ENCODE data around the gene IP6K3. TPM values are rescaled to one million over a fixed set of nuclear protein-coding genes. Genes with fewer than 3 reads are reported as not detected.
A peak's percentile ranks its signal among the peaks of the same experiment; 100 is the strongest.

The IP6K3 gene
- polyA plus RNA-seq, 1 of the 3 experiments (the other 2 are of a cell fraction), result 0.21 TPM

- no peak overlapping the region for H2AFZ ChIP-seq (ENCODE audit: low read depth)
- H3K79me2 ChIP-seq (ENCODE audit: insufficient read depth), result peaks cover 45% of the 10 kb centered on the region
- H3K4me1 ChIP-seq (ENCODE audit: control insufficient read depth in 1 of 2, insufficient read depth in 2 of 2, low read depth in 1 of 2, low read length in 1 of 2), result peaks cover 25 to 38% of the 10 kb centered on the region in 2 experiments
- peaks cover 10% of the 10 kb centered on the region for H3F3A ChIP-seq (replicated peaks; ENCODE audit: insufficient read depth)
- H3K4me3 ChIP-seq (ENCODE audit: low read depth in 2 of 2, low read length in 1 of 2), result no peak overlapping the region
- H3K9me2 ChIP-seq, result no peaks in the 10 kb centered on the region
- no peak overlapping the region for H3K27ac ChIP-seq (ENCODE audit: low read depth in 2 of 2, low read length in 1 of 2)
- no peak overlapping the region for H3K4me2 ChIP-seq
- H3K36me3 ChIP-seq (replicated peaks in 1 of 2; ENCODE audit: control insufficient read depth in 1 of 2, insufficient read depth in 2 of 2, low read length in 1 of 2), result peaks cover 11 to 13% of the 10 kb centered on the region in 2 experiments
- POLR2A ChIA-PET, result no interaction called here
- DNase-seq, result no peak
- H3K9me3 ChIP-seq, result no peaks in the 10 kb centered on the region
- TF ChIP-seq NRF1 (IDR thresholded peaks at IDR 0.05; ENCODE audit: low read depth, low read length) (no peak), MXI1 (IDR thresholded peaks at IDR 0.05; ENCODE audit: low read depth, low read length) (no peak), RCOR1 (IDR thresholded peaks at IDR 0.05; ENCODE audit: low read length) (no peak), SIN3A (IDR thresholded peaks at IDR 0.05; ENCODE audit: borderline replicate concordance, low read depth, low read length) (no peak), RAD21 (IDR thresholded peaks at IDR 0.05; ENCODE audit: low read length) (no peak), MAX (IDR thresholded peaks at IDR 0.05; ENCODE audit: low read depth) (no peak), FOXM1 (IDR thresholded peaks at IDR 0.05; ENCODE audit: low read depth) (no peak)
- CTCF ChIA-PET, result no interaction called here
- no peaks in the 10 kb centered on the region for H3K27me3 ChIP-seq (ENCODE audit: insufficient read depth)
- 98% methylated on average over 2 of the region's 2 CpGs for WGBS (ENCODE audit: low lambda C conversion rate)
- H3K9ac ChIP-seq, result no peak overlapping the region
- H4K20me1 ChIP-seq (ENCODE audit: insufficient read depth), result peaks cover 22% of the 10 kb centered on the region
Observed at GRCh38 chr6:33790379-33790778, 43.7 kb upstream of the IP6K3 start.

- CTCF ChIA-PET, result interaction anchor here (7.1 kb wide), 1 partner anchor 20 kb away, joined by 53 read pairs; no protein-coding TSS in a partner anchor
- H3K4me3 ChIP-seq (ENCODE audit: low read depth in 2 of 2, low read length in 1 of 2), result peak overlapping the region; percentile 80 to 88; a peak in 3 of 4 replicates
- H3K9ac ChIP-seq, result peak overlapping the region; percentile 92; the same call in 1 of the 2 replicates
- peaks cover 28% of the 10 kb centered on the region for H4K20me1 ChIP-seq (ENCODE audit: insufficient read depth)
- TF ChIP-seq RCOR1 (IDR thresholded peaks at IDR 0.05; ENCODE audit: low read length), result no peak
- TF ChIP-seq REST (IDR thresholded peaks at IDR 0.05; ENCODE audit: low read depth, low read length), result no peak
- no peak for TF ChIP-seq GATA2 (CRISPR knock-in tag; IDR thresholded peaks at IDR 0.05)
- TF ChIP-seq SIN3A (IDR thresholded peaks at IDR 0.05; ENCODE audit: borderline replicate concordance, low read depth, low read length), result no peak
- no peak for TF ChIP-seq CTCF (IDR thresholded peaks at IDR 0.05)
- TF ChIP-seq GABPA (IDR thresholded peaks at IDR 0.05; ENCODE audit: low read depth), result no peak
- no peak for TF ChIP-seq FOXJ3 (CRISPR knock-in tag; IDR thresholded peaks at IDR 0.05)
- TF ChIP-seq TEAD4 (IDR thresholded peaks at IDR 0.05; ENCODE audit: borderline replicate concordance, insufficient read depth), result no peak
- TF ChIP-seq EP300 (IDR thresholded peaks at IDR 0.05; ENCODE audit: borderline replicate concordance in 1 of 2, low read depth in 1 of 2, low read length in 1 of 2), result no peak
- TF ChIP-seq PBX3 (IDR thresholded peaks at IDR 0.05), result no peak
- no peak for TF ChIP-seq TAF1 (IDR thresholded peaks at IDR 0.05; ENCODE audit: borderline replicate concordance, low read depth, low read length)
- no peak for TF ChIP-seq FOXM1 (IDR thresholded peaks at IDR 0.05; ENCODE audit: low read depth)
- TF ChIP-seq MAX (IDR thresholded peaks at IDR 0.05; ENCODE audit: low read depth), result no peak
- TF ChIP-seq MEF2A (IDR thresholded peaks at IDR 0.05; ENCODE audit: borderline replicate concordance, low read depth), result no peak
- TF ChIP-seq YY1 (IDR thresholded peaks at IDR 0.05; ENCODE audit: low read depth), result no peak
- TF ChIP-seq MXI1 (IDR thresholded peaks at IDR 0.05; ENCODE audit: low read depth, low read length), result no peak
- TF ChIP-seq JUND (IDR thresholded peaks at IDR 0.05), result no peak
- TF ChIP-seq ELF1 (IDR thresholded peaks at IDR 0.05), result no peak
- POLR2A ChIA-PET, result no interaction called here
- WGBS (ENCODE audit: low lambda C conversion rate), result 91% methylated on average over 11 of the region's 11 CpGs
- H3K36me3 ChIP-seq (replicated peaks in 1 of 2; ENCODE audit: control insufficient read depth in 1 of 2, insufficient read depth in 2 of 2, low read length in 1 of 2), result peaks cover 13 to 19% of the 10 kb centered on the region in 2 experiments
- H3F3A ChIP-seq (replicated peaks; ENCODE audit: insufficient read depth), result peaks cover 14% of the 10 kb centered on the region
- peaks cover 53% of the 10 kb centered on the region for H3K79me2 ChIP-seq (ENCODE audit: insufficient read depth)
- peak overlapping the region; percentile 28 to 32; a peak in 2 of 4 replicates for H3K27ac ChIP-seq (ENCODE audit: low read depth in 2 of 2, low read length in 1 of 2)
- H3K9me2 ChIP-seq, result no peaks in the 10 kb centered on the region
- peak overlapping the region; percentile 70 for H3K4me2 ChIP-seq
- no peak for DNase-seq
- H3K4me1 ChIP-seq (ENCODE audit: control insufficient read depth in 1 of 2, insufficient read depth in 2 of 2, low read depth in 1 of 2, low read length in 1 of 2), result peaks cover 29 to 34% of the 10 kb centered on the region in 2 experiments
- peak overlapping the region; percentile 96 for H2AFZ ChIP-seq (ENCODE audit: low read depth)
- H3K27me3 ChIP-seq (ENCODE audit: insufficient read depth), result no peaks in the 10 kb centered on the region
- H3K9me3 ChIP-seq, result no peaks in the 10 kb centered on the region
Observed at GRCh38 chr6:33789550-33789895, 42.8 kb upstream of the IP6K3 start.

All from SK-N-SH (cell line).